Measurements from ENCODE around the gene WNK1. TPM values are rescaled to one million over a fixed set of nuclear protein-coding genes. Genes with fewer than 3 reads are reported as not detected.
"Not testable (repeated sequence)": the region's sequence is repeated elsewhere in the genome, so short reads cannot be mapped to it uniquely, and the experiment has no call there.

Gene WNK1
- total RNA-seq, 1 donor from 2014 or later = 170 TPM

DNA sequence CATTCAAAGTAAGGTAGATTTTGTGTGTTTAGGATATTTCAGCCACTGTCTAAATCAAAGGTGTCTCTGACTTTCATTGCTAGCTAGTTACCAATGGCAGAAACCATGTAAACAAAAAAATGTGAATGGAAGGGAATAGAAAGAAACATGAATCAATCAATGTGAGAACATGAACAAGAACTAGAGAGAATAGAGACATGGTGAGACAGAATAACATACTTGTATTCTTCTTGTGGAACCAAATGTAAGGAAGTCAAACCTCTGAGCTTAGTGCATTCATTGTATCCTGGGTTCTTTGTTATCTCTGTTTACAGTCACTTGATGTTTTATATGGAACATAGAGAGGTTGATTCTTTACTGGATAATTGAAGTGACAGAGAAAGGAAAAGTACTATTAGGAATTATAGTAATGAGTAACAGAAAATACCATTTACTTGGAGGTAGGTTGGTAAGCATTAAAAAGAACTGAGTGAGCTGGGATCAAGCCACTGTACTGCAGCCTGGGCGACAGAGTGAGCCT, 2.6 kb upstream of the WNK1 start:
- no peak for DNase-seq (ENCODE audit: low spot score)

GRCh38 chr12:750366-751191, 1.8 kb upstream of the WNK1 start:
- no peak for DNase-seq (ENCODE audit: low spot score)

- DNase-seq (ENCODE audit: low spot score) = peak; percentile 91
These were observed 984 bp upstream of the WNK1 start for GRCh38 chr12:751192-751998.

DNA sequence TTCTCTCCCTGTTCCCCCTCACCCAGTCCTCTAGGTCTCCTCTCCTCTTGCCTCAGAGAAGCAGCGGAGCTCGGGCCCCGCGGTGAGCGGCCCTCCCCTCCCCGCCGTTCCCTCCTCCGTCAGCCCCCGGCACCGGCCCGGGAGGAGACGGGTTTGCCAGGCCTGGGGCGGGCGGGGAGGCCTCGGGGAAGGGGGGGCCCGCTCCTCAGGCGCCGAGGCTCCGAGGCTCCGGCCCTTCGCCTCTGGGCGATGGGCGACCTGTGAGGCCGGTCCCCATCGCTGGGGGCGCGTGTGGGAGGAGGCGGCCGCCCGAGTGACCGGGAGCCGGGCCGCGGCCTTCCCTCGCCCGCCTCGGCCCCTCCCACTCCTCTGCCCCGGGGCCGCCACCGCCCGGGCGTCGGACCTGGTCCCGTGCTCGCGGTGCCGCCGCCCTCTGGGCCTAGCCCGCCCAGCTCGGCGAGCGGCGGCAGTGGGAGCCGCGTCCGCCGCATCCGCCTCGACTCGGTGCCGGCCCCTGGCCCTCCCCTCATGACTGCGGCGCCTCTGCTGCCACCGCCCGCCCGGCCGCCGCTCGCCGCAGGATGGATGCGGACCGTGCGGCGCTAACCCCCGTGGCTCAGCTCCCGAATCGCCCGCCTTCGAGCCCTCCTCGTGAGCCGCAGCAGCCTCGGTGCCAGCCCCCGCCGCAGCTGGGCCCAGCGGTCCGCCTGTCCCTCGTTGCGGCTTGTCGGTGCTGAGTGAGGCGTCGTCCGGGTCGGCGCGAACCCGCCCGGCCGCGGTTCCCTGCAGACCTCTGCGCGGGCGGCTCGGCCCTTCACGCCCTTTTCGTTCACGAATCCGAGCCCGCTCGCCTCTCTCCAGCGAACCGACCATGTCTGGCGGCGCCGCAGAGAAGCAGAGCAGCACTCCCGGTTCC, 574 bp downstream of the WNK1 start:
- peak; percentile 30 for DNase-seq (ENCODE audit: low spot score)

DNA sequence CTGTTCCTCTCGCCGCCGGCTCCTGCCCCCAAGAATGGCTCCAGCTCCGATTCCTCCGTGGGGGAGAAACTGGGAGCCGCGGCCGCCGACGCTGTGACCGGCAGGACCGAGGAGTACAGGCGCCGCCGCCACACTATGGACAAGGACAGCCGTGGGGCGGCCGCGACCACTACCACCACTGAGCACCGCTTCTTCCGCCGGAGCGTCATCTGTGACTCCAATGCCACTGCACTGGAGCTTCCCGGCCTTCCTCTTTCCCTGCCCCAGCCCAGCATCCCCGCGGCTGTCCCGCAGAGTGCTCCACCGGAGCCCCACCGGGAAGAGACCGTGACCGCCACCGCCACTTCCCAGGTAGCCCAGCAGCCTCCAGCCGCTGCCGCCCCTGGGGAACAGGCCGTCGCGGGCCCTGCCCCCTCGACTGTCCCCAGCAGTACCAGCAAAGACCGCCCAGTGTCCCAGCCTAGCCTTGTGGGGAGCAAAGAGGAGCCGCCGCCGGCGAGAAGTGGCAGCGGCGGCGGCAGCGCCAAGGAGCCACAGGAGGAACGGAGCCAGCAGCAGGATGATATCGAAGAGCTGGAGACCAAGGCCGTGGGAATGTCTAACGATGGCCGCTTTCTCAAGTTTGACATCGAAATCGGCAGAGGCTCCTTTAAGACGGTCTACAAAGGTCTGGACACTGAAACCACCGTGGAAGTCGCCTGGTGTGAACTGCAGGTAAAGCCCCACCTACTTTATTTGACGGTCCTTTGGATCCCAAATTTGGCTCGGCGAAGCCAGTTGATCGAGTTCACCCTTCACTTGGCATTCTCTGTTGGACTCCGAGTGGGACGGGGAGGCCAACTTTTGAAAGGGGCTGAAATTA, 1.5 kb downstream of the WNK1 start:
- peak; percentile 28 for DNase-seq (ENCODE audit: low spot score)

DNA sequence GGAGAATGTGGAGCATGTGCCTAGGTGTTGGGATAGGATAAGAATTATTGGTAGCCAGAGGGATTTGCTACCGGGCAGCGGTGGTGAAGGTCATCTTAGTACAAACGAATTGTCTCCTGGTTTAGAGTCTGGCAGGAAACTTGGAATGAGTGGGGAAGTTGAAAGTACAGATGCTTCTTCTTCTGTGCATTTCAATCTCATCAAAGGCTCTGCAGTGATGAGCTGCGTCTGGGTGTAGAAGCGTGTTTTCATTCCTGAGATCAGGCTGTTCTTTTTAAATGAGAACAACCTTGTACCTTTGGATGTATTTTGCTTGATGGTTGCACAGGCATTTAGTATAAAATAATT, 2.1 kb downstream of the WNK1 start:
- DNase-seq (ENCODE audit: low spot score) = no peak

DNA sequence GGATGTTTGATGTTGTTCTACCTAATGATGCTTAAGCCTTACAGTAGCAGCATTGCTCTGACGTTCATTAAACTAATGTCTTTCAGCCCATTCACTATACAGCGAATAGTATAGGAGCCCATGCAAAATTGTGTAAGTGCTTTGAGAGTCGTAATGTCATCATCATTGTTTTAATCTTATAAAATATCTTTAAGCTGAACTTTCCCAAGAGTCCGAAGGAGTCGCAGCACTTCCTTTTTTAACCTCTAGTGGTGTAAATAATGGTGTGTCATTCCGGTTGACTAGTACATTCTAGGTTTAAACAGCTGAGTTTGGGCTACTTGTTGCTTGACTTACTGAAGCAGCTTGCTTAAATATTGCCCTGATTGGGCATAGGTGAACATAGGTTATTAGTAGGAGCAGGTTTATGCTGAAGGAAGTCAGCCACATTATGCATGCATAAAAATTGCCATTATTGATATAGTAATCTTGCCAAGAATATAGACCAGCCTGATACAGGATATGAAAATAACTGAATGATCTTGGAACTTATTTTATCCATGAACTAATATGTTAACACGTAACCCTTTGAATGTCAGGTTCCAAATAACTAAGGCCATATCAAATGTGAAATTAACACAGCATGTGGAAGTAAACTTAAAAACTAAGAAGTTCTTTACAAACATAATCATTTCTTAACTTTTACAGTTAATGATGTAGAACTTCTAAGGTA, 2.6 kb downstream of the WNK1 start:
- DNase-seq (ENCODE audit: low spot score) = no peak

GRCh38 chr12:759628-760027, 7.2 kb downstream of the WNK1 start:
- no peak for DNase-seq (ENCODE audit: low spot score)

DNA sequence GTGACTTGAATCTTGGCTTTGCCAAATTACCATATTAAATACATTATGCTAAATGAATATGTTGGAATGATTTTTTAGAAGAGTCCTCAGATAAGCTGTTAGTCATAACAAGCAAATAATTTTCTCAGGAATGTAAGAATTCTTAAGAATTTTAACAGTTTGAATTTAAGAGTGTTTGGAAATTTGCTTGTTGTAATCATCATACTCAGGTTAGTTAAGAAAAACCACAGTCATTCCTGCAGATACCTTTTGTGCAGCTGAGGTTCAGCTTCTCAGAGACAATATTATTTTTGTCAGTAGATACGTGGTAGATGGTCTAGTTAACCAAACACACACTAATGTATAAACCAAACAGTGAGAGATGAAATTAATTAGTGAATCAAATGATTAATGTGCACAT, 8.9 kb downstream of the WNK1 start:
- no peak for DNase-seq (ENCODE audit: low spot score)

GRCh38 chr12:765840-766239, 13.5 kb downstream of the WNK1 start:
- DNase-seq (ENCODE audit: low spot score) = no peak

- DNase-seq (ENCODE audit: low spot score) = no peak
These were observed 16.1 kb downstream of the WNK1 start for GRCh38 chr12:768434-768833.

GRCh38 chr12:770479-770878, 18.1 kb downstream of the WNK1 start:
- no peak for DNase-seq (ENCODE audit: low spot score)

GRCh38 chr12:772056-772697, 19.8 kb downstream of the WNK1 start:
- no peak for DNase-seq (ENCODE audit: low spot score)

DNA sequence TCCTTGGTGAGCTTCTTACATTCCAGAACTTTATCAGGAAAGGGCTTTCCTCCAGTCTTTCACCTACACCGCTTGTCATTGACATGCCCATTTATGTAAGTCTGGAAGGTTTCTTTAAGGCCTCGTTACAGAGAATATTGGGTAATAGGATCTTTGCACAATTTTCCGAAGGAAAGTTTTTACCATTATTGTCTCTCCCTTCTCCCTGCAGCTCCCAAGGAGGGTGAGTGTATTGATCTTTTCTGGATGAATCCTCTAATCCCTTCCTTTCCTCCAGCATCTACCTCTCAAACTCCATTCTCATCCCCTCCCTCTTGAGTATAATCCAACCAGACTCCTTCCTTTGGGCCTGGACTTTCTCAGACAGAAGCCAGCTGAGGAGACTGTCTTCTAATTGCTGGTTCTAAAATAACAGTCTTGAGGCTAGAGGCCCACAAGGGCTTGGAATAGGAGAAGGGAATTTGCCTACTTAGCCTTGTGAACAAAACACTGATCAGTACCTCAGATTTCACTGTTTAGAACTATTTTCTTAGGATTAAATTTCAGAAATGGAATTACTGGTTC, 21.8 kb downstream of the WNK1 start:
- no peak for DNase-seq (ENCODE audit: low spot score)

- DNase-seq (ENCODE audit: low spot score) = not testable (repeated sequence)
These were observed 23.8 kb downstream of the WNK1 start for GRCh38 chr12:775973-776771.

DNA sequence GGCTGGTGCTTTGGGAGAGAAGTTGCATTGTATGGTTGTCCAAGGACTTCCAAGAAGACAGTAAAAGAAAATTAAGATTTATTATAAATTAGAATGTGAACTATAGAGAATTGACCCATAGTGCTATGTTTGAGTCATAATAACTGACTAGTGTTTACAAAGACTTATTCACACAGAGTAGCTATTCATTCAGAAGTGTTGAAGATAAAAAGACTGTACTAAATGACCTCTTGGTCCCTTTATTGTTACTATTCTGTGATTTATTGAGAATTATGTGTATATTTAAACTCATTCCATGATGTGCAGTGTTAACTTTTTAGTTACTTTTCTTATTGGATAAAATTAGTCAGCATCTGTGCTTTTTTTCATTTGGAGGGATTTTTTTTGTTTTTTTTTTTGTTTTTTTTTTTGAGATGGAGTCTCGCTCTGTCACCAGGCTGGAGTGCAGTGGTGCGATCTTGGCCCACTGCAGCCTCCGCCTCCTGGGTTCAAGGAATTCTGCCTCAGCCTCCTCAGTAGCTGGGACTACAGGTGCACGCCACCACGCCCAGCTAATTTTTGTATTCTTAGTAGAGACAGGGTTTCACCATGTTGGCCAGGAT, 24.5 kb downstream of the WNK1 start:
- DNase-seq (ENCODE audit: low spot score) = not testable (repeated sequence)

- no peak for DNase-seq (ENCODE audit: low spot score)
These were observed 25.2 kb downstream of the WNK1 start for GRCh38 chr12:777550-778047.

DNA sequence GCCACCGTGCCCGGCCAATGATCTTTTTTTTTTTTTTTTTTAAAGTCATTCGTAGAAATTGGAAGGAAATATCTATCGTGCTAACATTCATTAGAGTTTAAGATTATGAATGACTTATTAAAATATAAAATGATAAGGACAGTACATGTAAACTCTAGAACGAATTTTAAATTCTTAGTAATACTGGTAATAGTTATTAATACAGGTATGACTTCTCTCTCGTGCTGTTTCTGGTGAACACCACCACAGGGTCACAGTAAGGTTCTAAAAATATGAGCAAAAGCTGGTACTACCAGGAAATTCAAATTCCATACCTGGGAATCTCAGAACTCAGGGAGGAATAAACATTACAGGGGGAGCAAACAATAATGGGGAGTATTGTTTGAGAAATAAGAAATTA, 26.2 kb downstream of the WNK1 start:
- DNase-seq (ENCODE audit: low spot score) = no peak
